GM18870 (cell line): ENCODE data around the gene NID1.
A peak's percentile ranks its signal among the peaks of the same experiment; 100 is the strongest.
"Not testable (repeated sequence)": the region's sequence is repeated elsewhere in the genome, so short reads cannot be mapped to it uniquely, and the experiment has no call there.

Experiments used
- ATAC-seq: cut with Tn5 transposase; IDR thresholded peaks from one replicate; pipeline ENCODE4 v1.9.1; 2021; ENCODE audit warnings: moderate library complexity; ENCODE audit not compliant: unreplicated experiment

The NID1 gene

DNA sequence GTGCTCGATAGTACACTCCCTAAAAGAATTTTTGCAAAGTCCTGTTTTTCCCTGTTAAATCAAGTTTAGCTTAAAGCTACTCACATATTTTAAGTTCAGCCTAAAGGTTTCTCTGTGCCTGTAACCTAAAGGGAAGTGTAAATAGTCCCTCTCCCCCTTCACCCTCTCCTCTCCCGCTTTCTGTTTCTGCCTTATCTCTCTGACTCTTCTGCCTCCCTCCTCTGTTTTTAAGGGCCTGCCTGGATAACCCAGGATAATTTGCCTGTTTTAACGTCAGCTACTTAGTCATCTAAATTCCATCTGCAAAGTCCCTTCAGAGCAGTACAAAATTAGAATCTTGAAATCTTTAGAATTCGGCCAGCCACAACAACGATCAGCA lies 92.6 kb downstream of the NID1 start:
- ATAC-seq, result peak; percentile 28

DNA sequence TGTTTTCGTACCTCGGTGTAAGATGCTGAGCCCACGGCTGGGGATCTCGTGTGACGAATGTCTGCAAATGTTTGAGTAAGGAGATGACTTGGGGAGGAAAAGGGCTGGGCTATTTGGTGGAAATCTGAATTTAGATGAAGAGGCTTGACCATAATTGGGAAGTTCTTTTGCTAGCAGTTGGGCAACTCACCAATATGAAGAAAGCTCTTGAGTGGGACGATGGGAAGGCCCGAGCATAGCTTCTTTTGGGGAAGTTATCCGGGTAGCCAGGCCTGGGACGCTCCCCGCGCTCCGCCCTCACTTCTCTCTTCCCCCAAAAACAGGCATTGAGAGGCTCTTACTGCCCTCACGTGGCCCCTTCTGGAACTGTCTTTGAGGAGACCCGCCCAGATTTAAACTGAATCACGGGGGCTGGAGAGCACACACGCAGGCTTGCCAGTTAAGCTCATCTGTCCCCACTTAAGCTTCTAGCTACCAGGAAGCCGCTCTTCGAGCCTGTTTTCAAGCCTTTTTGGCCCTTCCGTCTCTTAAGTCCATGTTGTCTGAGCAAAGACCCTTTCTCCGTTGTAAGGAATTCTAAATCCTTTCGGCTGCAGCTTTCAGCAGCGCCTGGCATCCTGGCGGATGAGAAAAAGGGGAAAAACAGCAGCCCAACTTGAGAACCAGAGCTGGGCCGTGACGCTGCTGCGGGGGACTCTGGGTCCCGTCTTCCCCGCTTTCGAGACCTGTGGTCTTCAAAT lies 93.1 kb downstream of the NID1 start:
- peak; percentile 86 for ATAC-seq

- ATAC-seq, result no peak
Observed at GRCh38 chr1:235971020-235971419, 93.9 kb downstream of the NID1 start.

DNA sequence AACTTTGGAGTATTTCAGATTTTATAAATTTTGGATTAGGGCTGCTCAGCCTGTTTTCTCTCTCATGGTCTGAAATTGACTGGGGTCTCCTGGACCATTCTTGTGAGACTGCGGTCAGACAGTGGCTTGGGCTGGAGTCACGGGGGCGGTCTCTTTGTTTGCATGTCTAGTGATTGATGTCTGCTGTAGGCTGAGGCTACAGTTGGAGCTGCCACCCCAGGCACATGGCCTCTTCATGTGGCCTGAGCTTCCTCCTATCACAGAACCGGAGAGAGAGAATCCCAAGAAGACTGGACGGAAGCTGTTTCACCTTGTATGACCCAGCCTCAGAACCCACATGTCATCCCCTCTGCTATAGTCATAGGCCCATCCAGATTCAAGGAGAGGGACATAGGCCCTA lies 96.1 kb downstream of the NID1 start:
- ATAC-seq, result no peak

DNA sequence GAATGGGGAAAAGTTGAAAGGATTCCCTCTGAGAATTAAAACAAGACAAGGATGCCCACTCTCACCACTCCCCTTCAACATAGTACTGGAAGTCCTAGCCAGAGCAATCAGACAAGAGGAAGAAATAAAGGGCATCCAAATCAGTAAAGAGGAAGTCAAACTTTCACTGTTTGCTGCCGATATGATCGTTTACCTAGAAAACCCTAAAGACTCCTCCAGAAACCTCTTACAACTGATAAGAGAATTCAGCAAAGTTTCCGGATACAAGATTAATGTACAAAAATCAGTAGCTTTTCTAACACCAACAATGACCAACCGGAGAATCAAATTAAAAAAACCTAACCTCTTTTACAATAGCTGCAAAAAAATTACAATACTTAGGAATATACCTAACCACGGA lies 98.8 kb downstream of the NID1 start:
- ATAC-seq, result not testable (repeated sequence)

DNA sequence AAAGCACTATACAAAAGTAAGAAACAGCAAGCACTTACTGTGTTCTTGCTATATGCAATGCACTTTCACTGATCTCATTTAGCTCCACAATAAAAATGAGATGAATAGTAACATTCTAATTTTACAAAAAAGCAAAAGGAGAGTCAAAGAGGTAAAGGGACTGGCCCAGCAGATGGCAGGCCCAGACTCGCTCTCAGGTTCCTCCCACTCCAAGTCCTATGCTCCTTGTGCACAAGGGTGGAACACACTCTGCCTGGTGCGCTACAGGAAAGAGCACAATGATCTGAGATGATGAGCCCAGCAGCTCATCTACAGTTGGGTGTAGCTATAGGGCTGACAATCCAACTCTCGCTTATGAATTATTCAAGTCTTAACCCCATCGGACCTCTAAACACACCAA lies 104.1 kb downstream of the NID1 start:
- no peak for ATAC-seq

DNA sequence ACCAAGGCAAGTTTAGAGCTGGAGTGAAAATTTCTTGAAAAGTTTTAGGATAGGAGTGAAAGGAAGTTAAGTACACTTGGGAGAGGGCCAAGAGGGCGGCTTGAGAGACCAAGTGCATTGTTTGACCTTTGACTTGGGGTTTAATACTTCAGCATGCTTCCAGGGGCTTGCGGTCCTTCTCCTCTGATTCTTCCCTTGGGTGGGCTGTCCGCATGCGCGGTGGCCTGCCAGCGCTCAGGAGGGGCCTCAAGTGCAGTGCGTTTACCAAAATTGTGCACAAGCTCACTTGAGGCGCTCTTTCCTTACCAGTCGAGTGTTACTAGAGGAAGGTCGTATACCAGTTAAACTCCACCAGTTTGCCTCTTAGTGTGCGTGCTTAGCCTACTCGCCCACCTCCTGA lies 106.9 kb downstream of the NID1 start:
- ATAC-seq, result no peak

- ATAC-seq, result no peak
Observed at GRCh38 chr1:235955777-235956176, 109.1 kb downstream of the NID1 start.

- ATAC-seq, result peak; percentile 89
Observed at GRCh38 chr1:235954306-235955283, 110.3 kb downstream of the NID1 start.

DNA sequence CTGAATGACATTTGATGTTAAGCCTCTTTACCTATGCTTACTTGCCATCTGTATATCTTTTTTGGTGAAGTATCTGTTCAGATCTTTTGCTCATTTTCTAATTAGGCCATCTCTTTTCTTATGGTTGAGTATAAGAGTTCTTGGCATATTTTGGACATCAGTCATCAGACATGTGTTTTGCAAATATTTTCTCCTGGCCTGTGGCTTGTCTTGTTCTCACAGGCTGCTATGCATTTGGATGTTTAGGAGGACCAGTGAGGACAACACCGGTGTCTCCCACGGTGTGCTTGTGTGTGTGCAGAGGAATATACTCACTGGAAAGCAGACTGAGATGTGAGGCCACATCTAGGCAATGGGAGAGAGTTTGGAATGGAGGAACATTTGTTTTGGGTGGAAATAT lies 111.1 kb downstream of the NID1 start:
- no peak for ATAC-seq

- ATAC-seq, result peak; percentile 67
Observed at GRCh38 chr1:235952950-235953615, 111.8 kb downstream of the NID1 start.

DNA sequence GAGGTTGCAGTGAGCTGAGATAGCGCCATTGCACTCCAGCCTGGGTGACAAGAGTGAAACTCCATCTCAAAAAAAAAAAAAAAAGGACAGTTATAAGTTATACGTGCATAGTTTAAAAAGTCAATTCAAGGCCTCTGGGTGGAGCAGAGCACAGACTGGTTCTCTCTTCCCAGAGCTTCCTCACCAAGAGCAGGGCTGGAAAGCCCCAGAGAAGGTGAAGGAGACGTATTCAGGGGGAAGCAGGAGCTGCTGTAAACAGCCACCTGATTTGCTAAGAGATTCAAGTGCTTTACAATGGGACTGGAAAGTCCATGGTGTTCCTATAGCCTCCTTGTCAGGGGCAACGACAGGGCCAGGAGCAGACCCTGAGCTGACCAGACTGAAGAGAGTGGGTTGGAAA lies 113.2 kb downstream of the NID1 start:
- no peak for ATAC-seq

GRCh38 chr1:235950318-235950717 lies 114.6 kb downstream of the NID1 start:
- no peak for ATAC-seq

GRCh38 chr1:235948774-235949427 lies 116.0 kb downstream of the NID1 start:
- no peak for ATAC-seq

- ATAC-seq, result no peak
Observed at GRCh38 chr1:235947989-235948388, 116.9 kb downstream of the NID1 start.

DNA sequence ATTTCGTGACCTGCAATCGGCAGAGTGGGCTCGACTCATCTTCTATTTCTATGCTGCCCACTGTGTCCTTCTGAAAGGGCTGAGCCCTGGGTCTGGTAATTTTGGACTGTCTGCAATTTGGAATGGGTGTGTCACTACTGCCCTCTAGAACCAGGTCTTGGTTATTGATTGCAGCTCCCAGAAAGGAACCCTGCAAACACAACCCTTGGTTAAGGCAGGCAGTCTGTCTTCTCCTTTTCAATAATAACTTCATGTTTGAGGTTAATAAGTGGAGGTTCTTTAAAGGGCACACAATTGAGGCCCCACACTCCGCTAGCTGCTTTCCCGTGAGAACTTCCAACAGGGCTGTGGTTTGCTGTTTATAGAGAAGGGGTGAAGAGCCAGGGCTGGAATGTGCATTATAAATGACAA lies 118.3 kb downstream of the NID1 start:
- peak; percentile 53 for ATAC-seq

DNA sequence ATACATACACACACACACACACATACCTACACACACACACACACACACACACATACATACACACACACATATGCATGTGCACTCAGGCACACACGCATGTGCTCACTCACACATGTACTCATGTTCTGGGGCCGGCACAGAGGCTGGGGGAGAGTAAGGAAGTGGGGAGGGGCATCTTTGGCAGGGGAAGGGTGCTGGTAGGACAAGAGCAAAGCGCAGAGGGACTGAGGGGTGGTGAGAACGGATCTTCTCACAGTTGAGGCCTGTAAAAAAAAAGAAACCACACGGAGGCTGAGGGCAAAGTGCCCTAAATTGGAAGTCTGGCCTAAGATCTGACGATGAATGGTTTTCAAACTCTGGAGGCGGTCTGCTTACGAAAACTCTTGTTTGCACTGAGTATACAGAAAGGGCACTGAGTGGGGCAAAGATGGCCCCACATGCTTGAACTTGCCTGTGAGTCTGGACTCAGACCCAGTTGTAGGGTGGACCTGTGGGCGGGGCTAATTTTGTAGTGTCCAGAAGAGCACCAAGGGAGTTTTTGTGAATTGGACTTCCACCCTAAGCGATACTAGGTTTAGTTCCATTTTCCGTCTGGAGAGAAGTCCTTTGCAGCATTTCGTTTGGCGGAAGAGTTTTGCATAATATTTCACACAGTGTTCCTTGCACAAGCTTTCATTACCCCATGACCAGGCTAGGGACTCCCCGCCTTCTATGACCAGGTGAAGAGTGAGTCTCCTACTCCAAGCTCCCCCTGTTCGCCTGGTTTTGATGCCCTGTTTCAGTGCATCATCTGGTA lies 118.9 kb downstream of the NID1 start:
- peak; percentile 64 for ATAC-seq

GRCh38 chr1:235943581-235944114 lies 121.2 kb downstream of the NID1 start:
- no peak for ATAC-seq

GRCh38 chr1:235942979-235943575 lies 121.8 kb downstream of the NID1 start:
- no peak for ATAC-seq

GRCh38 chr1:235942625-235942934 lies 122.3 kb downstream of the NID1 start:
- ATAC-seq, result no peak
